Suprapubic skin (tissue), 4 donors: ENCODE results near the gene ROBO2.

Experiments used
- POLR2A ChIP-seq, 2 donors: fragments of 450-650 bp; IDR thresholded peaks; one replicate each; pipeline ENCODE4 v1.6.1; 2017; ENCODE audit warnings: antibody characterized with exemption in 2 of 2, mild to moderate bottlenecking in 2 of 2, moderate library complexity in 2 of 2
- POLR2AphosphoS5 ChIP-seq, 3 donors: sonication (generic); formaldehyde crosslinking; IDR thresholded peaks; one replicate each; pipeline ENCODE4 v1.6.1; 2017; ENCODE audit warnings: antibody characterized with exemption in 3 of 3
- TF ChIP-seq, protein P1 (sequence below), 2 donors: fragments of 200-600 bp in 1 of 2; fragments of 450-650 bp in 1 of 2; sonication (generic) in 1 of 2; IDR thresholded peaks; one replicate each; pipeline ENCODE4 v1.5.1; 2016 to 2019; ENCODE audit warnings: antibody characterized with exemption in 2 of 2, mild to moderate bottlenecking in 1 of 2, moderate library complexity in 1 of 2

DNA sequence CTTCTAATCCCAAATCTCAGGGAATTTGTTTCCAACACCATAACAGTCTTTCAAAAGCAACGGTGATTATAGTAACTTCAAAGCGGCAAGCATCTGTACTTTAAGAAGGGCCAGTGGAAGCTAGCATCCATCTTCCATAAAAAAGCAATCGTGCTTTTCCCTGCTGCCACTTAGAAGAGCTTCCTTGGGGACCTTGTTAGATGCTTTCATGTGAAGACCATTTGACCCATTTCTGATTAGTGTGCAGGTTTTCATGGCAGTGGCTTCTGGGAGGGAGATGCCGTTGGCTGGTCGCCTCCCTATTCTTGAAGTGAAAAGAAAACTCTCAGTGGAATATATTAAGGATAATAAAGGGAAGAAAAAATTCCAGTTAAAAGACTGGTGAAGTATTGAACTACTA lies 354.1 kb downstream of the ROBO2 start:
- no peak for TF ChIP-seq POLR2A (IDR thresholded peaks at IDR 0.05)
- TF ChIP-seq, protein P1, sequence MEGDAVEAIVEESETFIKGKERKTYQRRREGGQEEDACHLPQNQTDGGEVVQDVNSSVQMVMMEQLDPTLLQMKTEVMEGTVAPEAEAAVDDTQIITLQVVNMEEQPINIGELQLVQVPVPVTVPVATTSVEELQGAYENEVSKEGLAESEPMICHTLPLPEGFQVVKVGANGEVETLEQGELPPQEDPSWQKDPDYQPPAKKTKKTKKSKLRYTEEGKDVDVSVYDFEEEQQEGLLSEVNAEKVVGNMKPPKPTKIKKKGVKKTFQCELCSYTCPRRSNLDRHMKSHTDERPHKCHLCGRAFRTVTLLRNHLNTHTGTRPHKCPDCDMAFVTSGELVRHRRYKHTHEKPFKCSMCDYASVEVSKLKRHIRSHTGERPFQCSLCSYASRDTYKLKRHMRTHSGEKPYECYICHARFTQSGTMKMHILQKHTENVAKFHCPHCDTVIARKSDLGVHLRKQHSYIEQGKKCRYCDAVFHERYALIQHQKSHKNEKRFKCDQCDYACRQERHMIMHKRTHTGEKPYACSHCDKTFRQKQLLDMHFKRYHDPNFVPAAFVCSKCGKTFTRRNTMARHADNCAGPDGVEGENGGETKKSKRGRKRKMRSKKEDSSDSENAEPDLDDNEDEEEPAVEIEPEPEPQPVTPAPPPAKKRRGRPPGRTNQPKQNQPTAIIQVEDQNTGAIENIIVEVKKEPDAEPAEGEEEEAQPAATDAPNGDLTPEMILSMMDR (IDR thresholded peaks at IDR 0.05): no peak
- no peak for TF ChIP-seq POLR2AphosphoS5 (IDR thresholded peaks at IDR 0.05)
